ENCODE results near the gene OR51D1.

The OR51D1 gene, protein sequence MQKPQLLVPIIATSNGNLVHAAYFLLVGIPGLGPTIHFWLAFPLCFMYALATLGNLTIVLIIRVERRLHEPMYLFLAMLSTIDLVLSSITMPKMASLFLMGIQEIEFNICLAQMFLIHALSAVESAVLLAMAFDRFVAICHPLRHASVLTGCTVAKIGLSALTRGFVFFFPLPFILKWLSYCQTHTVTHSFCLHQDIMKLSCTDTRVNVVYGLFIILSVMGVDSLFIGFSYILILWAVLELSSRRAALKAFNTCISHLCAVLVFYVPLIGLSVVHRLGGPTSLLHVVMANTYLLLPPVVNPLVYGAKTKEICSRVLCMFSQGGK

DNA sequence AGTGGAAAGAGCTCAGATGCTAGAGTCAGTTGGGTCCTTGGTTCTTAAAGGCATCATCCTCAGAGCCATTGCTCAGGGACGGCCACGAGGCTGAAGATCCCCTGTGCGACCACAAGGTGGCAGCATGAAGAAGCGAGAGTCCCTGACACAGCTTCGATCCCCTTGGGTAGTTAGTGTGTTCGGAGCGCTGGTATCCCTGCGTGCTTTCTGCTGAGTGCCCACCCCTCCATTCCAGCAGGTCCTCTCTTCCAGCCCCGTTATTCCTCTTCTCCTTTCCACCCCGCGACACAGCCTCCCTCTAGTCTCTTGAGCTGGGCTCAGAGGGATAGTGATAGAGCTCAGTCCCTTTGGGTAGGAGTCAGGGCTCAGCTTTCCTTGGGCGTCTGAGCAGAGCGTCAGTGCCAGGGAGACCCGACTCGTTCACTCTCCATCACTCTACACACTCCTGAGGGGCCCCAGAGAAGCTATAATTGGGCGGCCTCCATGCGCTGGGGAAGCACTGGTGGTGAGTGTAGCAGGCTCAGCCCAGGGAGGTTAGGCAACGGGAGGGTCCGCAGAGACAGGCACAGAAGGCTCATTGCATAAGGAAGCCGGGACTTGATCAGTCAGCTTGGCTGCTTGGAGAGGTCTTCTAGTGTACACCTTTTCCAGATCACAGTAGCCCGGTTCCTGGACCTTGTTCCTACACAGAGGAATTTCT, at the start of gene OR51D1:
Gene OR51D1 (plus strand): TSS at position 516 of the 700 bp plus-strand sequence. CDS start 2,314 bp downstream, outside the sequence.
- peak; percentile 51 for DNase-seq

DNA sequence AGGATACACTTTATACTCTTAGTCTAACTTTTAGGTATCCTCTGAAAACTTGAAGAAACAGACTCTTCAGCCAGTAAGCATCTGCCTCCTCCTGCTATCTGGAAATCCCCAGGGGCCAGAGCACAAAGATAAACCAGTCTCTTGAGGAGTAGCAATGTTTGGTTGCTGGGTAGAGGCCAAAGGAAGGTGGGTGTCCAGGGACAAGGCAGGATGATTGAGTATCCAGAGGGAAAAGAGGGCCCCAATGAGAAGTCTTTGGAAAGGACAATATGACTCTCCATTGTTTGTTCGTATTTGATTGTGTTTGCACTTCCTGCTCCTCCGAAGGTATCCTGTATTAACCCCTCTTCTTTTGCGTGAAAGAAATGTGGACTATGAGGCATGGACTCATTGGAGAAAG, 48.3 kb upstream of the OR51D1 start:
- DNase-seq, result no peak

DNA sequence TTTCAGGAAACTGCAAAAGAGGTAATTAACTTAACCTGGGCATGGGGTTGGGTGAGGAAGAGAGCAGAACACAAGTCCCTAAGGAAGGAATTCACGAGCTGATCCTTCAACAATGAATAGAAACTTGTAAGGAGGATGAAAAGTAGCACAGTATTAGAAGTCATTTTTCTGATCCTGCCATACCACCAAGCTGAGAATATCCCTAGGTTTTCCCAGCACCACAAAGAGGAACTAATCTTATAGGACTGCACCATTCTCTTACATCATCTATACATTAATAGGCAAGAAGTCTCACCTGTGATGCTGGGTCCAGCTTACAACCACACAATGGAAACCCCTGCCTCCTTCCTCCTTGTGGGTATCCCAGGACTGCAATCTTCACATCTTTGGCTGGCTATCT, 43.5 kb upstream of the OR51D1 start, which contains the start of gene OR52I1:
Gene OR52I1 (plus strand): TSS at position 301 of the 400 bp plus-strand sequence. CDS start 0 bp downstream, at position 301.
- DNase-seq, result no peak

DNA sequence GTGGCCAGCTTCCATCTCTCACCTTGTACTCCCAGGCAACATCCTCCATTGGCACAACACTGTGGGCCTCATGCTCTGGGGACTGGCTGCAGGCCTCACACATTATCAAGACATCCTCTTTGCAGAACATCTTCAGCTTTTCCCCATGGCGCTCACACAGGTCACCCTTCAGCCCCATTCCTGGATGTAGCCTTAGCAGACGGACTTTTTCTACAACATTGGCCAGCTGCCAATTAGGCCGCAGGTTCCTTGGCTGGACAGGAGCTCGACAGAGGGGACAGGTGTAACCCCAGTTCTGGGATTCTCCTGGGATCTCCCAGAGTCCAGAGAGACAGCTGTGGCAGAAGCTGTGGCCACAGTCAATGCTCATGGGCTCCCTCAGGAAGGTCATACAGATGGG, 32.2 kb upstream of the OR51D1 start:
- no peak for DNase-seq

DNA sequence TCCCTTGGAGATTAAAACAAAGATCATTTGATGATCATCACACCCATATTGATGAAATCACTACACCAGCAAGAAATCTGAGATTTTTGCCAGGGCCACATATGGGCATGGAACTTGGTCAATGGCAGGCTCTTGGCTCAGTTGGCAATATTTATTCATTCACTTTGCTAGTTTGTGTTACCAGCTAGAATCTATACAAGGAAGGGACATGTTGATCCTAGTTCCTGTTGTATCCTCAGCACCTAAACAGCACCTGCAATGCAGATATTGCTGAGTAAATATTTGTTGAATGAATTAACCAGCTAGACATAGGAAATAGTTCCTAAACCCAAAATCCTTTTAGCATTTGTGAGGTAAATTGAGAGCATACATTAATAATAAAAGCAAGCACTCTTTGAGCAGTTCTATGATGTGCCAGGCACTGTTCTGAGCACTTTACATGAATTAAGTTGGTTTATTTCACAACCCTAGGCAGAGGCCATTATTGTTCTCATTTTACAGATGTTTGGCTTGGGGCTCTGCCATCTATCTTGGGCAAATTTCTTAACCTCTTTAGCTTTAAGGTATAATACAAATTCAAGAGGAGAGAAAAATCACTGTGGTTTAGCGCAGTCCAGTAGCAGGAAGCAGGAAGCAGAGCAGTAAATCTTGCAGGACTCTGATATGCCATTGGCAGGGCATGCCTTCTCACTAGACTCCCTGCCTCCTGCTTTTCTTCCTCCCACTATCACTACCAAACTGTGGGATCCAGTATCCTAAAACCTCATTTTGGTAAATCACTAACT, 30.9 kb upstream of the OR51D1 start:
- no peak for DNase-seq

DNA sequence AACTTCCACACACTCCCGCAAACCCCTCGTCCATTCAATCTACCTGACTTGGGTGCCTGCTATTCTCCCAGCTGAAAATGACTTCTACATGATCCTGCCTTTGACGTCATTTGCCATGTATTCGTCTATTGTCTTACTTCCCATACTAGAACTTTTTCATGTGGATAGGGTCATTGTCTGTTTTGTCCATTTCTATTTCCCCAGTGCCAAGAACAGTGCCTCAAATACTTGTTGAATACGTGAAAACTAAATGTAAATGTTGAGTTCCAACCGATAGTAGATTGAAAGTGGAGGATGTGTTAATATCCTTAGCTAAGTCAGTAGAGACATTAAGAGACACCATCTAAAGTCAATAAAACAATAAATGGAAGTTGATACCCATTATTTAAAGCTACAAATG, 30.2 kb upstream of the OR51D1 start:
- DNase-seq, result no peak

DNA sequence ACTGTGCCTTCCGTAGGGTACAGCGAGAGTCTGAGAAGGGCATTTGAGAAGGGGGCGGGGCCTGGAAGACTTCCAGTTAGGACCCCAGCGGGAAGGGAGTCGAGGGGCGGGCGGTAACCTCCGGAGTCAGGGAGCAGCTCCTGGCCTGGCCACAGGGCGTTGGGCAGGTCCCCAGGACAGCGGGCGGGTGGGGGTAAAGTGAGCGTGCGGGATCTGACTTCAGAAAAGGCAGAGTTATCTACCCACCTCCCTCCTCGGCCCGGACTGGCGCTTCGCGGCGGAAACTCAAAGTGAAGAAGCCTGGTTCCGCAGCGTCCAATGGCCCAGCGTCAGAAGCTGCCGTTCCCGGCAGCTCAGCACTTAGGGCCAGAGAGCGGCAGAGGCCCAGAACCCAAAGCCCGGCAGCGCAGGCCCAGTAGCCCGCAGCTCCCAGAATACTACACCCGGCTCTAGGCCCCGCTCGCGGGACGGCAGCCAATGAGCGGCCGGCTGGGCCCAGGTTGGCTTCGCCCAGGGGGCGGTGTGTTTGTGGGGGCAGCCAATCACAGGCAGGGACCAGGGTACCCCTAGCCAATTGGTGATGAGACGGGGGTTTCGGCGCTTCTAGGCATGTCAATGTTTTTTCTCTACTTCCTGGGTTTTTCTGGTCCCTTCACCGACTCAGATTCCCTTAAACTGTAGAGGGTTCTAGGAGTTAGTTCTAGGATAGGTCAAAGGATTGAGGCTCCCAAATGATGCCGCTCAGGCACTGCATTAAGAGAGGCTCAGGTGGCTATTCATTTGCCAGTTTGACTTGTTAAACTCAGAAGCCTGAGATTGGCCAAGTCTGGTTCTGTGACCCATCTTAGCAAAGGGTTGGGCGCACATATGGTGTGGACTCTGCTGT, 29.3 kb upstream of the OR51D1 start, which contains the start of gene TRIM68:
Gene TRIM68 (minus strand): TSS at position 451 of the 886 bp plus-strand sequence. CDS start 2,727 bp downstream, outside the sequence.
- peak; percentile 83 for DNase-seq

DNA sequence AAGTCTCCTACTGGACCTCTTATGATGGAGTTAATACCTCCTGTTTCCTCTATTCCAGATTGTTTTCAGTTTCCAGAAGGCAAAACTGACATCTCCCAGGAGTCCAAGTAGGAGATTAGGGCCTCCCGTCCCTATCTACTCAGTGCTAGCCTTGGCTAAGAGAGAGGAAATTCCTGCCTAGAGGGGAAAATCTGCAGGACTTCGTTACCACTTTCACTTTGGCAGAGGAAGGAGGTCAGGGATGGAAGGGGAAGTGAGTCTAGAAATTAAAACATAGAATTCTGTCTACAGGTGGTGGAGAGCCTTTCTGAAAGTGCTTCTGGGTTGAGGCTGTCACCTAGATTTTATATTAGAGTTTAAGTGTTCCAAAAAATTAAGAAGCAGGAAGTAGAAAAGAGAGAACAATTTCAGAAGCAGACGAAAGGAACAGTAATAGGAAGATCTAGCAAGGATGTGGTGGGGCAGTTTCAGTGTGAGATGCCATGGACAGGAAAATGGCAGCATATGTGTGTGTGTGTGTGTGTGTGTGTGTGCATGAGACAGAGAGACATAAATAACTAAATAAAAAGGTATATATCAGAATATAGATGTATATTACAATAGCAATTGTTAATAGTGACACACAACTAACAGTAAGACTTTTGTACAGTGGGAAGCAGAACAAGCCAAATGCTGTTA, 26.9 kb upstream of the OR51D1 start:
- no peak for DNase-seq

DNA sequence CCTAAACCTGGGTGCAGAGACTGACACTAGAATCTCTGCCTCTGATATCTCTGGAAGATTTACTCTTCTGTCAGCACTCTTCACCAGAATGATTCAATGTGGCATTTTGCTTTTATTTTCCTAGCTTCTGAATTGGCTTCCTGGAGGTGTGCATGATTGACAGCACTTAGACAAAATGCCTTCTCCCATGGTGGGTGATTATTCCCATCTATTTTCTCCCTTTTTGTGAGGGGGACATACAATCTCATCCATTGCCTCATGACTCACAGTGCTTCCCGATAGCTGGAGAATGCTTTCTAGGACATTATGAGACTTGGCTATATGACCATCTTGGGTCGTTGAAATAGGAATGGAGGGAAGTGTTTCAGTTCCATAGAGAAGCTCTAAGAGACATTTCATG, 25.3 kb upstream of the OR51D1 start:
- DNase-seq, result no peak

DNA sequence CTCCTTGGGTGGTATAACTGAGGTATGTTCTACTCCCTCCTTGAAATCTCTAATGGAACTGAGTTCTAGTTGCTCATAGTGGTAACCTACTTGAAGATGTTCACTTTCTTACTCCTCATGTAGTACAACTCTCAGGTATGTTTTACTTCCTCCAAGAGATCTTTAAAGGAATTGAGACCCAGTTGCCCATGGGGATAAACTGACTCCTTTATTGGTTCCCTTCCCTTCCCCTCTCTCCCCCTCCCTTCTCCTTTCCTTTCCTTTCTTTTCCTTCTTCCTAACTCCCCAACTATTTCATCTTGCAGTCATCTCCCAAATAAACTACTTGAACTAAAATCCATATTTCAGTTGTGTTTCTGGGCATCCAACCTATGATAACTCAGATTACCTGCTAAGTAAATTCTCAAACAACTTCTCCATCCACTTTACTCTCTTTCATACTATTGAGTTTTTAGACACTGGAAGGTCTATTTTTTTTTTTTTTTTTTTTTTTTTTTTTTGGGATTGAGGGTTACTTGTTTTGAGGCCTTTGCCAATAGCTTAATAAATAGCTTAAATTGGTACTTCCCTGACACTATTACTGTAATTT, 21.3 kb upstream of the OR51D1 start:
- no peak for DNase-seq

DNA sequence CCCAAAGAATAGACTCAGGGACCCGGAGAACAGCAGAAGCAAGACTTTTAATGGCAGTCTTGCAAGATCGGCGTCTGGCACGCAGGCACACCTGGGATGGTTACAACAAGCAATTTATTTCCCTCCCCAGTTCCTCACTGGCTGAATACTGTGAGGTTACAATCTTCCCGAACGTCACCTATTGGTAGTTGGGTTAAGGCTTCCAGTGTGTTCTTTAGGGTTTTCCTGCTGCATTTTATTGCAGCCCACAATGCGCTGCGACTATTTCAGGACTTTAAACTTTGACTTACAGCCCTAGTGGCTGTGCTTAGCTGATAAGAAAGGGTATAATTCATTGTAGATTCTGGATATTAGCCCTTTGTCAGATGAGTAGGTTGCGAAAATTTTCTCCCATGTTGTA, 17.8 kb upstream of the OR51D1 start:
- no peak for DNase-seq

DNA sequence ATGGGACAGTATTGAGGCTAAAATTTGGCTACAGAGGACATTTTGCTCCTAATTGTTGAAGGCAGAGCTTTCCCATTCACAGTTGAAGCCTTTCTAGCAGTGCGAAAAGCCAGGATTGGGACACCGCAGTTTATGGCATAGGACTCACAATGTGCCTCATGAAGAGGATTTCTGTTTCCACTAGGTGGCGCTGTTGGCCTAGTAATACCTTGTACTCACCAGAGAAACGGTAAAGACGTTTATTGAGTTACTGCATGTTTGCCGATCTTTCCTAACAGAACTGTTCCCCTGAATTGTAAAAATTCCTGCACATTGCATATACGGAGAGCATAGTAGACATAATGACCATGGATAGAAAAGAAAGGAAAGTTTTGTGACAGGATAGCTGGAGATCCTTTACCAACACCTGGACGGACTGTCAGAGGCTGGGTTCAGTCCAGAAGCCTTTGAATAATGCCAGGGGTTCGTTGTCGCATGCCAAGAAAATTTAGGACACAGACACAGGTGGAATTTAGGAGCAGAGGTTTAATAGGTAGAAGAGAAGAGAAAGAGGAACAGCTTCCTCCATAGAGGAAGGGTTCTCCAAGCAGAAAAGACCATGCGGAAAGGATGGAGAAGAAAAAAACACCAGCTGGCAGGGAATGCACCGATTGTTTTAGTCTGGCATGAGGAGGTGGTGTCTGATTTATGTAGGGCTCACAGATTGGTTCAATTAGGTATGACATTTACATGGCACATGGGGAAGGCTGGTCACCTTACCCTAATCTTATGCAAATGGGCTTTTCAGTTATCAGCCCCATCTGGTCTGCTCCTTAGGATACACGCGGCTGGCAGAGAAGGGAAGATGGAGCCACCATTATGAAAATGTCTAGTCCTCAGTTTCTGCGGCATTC, 10.8 kb upstream of the OR51D1 start:
- DNase-seq, result peak; percentile 74

DNA sequence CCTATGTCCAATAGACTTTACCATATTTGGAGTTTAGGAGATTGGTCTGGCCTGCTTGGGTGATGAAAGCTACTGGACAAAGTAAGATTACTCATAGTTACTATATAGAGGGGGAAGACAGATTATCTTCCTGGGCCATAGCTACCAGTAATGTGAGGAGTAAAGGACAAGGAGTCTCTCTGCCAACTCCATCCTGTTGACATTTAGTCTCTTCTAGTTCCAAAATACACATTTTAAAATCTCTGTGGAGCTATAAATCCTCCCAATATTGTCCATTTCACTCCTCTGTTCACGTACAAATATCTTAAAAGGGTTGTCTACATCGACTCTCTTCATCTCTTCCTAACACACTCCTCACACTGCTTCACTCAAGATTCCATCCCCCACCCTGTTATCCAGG, 1.1 kb upstream of the OR51D1 start:
- no peak for DNase-seq

DNA sequence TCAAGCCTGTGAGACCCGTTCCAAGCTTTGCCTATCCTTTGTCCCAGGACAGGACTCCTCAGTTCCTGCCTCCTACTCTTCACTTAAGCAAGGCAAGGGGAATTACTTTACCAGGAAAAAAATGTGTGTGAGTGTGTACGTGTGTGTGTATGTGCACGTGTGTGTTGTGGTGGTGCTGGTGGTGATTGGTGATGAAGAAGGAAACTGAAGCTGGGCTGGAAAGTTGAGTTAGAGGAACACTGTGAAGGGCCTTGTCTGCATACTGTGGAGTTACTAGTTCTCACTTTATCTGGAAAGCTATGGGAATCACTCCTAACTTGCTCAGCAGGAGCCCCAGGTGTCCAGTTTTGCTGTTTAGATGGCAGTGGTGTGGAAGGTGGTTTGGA, 378 bp downstream of the OR51D1 start:
- DNase-seq, result no peak

DNA sequence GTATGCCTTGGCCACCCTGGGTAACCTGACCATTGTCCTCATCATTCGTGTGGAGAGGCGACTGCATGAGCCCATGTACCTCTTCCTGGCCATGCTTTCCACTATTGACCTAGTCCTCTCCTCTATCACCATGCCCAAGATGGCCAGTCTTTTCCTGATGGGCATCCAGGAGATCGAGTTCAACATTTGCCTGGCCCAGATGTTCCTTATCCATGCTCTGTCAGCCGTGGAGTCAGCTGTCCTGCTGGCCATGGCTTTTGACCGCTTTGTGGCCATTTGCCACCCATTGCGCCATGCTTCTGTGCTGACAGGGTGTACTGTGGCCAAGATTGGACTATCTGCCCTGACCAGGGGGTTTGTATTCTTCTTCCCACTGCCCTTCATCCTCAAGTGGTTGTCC, 2.7 kb downstream of the OR51D1 start:
- DNase-seq, result no peak

DNA sequence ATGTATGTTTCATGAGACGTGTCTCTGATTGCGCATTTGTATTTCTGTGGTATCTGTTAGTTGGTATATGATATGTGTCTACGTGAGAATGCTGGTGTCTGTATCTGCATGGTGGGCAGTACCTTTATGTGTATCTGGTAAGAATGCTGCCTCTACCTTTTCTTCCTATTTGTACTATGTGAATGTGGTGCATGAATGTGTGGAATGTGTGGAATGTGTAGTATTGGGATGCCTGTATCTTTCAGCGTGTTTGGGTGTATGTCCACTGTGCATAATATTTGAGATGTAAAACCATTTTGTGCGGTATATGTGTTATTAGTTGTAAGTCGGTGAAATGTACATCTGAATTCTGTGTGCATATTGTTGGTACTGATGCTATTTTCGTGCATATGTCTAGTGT, 4.2 kb downstream of the OR51D1 start:
- no peak for DNase-seq

DNA sequence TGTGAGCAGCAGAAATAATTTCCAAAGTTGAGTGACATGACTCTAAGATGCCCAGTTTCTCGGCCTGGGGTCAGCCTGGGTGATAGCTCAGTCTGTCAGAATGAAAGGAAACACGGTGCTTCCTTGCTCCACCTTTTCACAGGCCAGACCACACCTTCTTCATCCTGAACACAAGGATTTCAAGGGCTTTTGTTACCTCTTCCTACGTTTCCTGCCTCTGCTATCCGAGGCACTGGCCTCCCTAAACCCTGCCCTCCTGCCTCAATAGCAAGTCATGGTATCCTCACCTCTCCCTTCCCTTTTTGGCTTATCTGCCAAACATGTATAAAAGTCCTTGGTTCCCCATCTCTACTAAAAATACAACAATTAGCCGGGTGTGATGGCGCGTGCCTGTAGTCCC, 4.8 kb downstream of the OR51D1 start:
- no peak for DNase-seq

DNA sequence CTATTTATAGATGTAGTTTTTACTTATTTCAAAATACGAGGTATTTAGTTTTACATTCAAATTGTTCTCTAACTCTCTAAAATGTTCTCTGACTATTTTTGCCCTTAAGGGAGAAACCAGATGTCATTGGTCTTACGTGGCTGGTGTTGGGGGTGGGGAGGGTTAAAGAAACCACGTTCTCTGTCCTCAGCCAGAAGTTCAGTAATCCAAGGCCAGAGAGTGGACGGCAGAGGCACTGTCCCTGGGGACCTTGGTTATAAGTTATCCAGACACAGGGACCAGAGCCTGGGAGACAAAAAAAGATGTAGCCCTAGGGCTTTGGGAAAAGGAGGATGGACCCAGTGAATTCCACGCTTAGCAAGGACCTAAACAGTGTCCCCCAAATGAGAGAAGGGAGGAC, 5.8 kb downstream of the OR51D1 start:
- DNase-seq, result no peak

DNA sequence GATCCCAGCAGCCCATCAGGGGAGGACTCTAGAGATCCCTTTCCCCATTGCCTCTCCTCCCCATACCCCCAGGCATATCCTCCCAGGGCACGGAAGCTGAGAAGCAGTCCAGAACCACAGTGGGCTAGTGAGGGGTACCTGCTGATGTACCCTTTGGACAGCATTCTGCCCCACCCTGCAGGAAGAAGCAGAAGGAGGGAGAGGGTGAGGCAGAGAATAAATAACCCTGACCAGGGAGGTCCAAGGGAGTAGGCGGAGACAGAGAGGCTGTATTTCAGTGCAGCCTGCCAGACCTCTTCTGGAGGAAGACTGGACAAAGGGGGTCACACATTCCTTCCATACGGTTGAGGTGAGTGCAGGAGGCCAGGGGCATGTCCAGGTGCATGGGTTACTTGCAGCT, 6.4 kb downstream of the OR51D1 start, which contains the start of gene OR51E1:
Gene OR51E1 (plus strand): TSS at position 301 of the 400 bp plus-strand sequence. CDS start 8,545 bp downstream, outside the sequence.
- DNase-seq, result no peak

DNA sequence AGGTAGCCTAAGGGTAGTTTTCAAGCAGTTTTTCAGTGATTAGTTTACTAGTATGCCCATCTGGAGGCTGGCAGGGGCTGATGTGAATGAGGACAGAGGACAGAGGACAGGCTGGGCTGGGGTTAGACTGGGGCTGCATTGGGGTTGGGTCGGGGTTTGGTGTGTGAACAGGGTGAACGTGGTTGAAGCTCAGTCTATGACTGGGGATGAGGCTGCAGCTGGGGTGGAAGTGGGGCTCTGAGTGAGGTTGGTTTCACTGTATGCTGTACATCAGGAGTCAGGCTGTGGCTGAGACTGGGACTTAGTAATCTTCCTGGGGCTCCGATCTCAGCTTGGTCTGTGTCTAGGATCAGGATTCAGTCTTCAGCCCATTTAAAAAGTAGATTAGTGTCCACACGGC, 7.0 kb downstream of the OR51D1 start:
- DNase-seq, result no peak

Measured in RPMI8226 (cell line).